OCI-LY3 (cell line): ENCODE results near the gene C19orf12.

ENCODE experiments used
- EZH2phosphoT487 ChIP-seq: fragments of 200-600 bp; shearing (Covaris generic); IDR thresholded peaks from 2 replicates; pipeline ENCODE4 v1.6.1; 2018; ENCODE audit warnings: antibody characterized with exemption, mixed run types, low read depth
- TF ChIP-seq, protein P1 (sequence below): fragments of 200-600, 300-600 bp; sonication (generic); IDR thresholded peaks from 2 replicates; pipeline ENCODE4 v1.5.1; 2014; ENCODE audit warnings: antibody characterized with exemption, low read length, low read depth

DNA sequence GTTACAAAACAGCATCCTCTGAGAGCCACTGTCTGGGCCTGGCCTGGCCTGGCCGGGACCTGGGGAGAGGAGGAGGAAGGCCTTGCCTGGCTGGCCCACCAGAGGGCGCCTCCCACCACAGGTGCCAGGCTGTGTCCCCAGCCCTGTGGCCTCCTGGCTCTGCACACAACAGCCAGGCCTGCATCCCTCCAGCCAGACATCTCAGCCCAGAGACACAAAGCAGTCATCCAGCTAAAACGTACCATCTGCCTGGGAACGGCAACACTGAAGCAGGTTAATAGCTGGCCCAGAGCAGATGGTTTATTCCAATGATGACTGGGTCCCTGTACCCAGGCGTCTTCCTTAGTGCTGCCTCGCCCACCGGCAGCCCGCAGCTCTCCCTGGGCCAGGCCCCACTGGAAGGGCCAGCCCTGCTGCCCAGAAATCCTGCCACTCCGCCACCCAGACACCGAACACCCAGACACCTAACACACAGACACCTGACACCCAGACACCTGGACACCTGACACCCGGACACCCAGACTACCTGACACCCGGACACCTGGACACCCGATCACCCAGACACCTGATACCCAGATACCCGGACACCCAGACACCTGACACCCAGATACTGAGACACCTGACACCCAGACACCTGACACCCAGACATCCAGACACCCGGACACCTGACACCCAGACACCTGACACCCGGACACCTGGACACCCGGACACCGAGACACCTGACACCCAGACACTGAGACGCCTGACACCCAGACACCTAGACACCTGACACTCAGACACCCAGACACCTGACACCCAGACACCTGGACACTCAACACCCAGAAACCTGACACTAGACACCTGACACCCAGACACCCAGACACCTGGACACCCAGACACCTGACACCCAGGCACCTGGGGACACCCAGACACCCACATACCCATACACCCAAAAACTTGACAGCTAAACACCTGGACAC, 20.1 kb downstream of the C19orf12 start:
- TF ChIP-seq EZH2phosphoT487, result no peak
- TF ChIP-seq, protein P1, sequence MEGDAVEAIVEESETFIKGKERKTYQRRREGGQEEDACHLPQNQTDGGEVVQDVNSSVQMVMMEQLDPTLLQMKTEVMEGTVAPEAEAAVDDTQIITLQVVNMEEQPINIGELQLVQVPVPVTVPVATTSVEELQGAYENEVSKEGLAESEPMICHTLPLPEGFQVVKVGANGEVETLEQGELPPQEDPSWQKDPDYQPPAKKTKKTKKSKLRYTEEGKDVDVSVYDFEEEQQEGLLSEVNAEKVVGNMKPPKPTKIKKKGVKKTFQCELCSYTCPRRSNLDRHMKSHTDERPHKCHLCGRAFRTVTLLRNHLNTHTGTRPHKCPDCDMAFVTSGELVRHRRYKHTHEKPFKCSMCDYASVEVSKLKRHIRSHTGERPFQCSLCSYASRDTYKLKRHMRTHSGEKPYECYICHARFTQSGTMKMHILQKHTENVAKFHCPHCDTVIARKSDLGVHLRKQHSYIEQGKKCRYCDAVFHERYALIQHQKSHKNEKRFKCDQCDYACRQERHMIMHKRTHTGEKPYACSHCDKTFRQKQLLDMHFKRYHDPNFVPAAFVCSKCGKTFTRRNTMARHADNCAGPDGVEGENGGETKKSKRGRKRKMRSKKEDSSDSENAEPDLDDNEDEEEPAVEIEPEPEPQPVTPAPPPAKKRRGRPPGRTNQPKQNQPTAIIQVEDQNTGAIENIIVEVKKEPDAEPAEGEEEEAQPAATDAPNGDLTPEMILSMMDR, result peak; percentile 86
